Measurements from ENCODE around the gene PRSS8. TPM values are rescaled to one million over a fixed set of nuclear protein-coding genes. Genes with fewer than 3 reads are reported as not detected.

Gene PRSS8
- not detected in 2 replicates for total RNA-seq

DNA sequence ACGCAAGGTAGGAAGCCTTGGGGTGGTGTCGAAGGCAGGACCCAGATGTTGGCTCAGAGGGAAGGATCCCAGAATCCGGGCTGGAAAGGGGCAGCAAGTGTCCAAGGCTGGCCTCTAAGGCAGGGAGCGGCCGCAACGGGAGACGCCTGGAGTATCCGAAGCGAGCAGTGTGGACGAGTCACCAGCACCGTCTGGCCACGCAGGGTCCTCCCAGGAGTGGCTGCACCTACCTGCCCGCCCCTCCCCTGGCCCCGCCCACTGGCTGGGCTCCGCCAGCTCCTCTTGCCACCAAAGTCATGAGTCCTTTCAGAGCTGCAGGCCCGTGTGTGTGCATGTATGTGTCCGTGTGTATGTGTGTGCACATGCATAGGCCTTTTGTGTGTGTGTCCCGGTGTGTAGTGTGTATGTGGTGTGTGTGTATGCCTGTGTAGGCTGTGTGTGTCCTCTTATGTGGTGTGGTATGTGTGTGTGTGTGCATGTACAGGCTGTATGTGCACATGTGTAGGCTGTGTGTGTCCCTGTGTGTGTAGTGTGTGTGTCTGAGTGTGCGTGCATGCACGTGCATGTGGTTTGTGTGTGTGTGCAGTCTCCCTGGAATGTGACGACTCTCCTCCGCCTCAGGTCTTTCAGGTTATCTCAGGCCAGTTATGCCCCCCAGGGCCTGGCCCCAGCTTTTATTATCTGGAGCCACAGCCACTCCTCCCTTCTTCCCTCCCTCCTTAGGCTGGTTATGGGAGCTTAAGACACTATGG, at the start of gene PRSS8:
TSS of gene PRSS8 (minus strand) at position 193 of the 752 bp plus-strand sequence. CDS start 229 bp downstream, outside the sequence.

DNA sequence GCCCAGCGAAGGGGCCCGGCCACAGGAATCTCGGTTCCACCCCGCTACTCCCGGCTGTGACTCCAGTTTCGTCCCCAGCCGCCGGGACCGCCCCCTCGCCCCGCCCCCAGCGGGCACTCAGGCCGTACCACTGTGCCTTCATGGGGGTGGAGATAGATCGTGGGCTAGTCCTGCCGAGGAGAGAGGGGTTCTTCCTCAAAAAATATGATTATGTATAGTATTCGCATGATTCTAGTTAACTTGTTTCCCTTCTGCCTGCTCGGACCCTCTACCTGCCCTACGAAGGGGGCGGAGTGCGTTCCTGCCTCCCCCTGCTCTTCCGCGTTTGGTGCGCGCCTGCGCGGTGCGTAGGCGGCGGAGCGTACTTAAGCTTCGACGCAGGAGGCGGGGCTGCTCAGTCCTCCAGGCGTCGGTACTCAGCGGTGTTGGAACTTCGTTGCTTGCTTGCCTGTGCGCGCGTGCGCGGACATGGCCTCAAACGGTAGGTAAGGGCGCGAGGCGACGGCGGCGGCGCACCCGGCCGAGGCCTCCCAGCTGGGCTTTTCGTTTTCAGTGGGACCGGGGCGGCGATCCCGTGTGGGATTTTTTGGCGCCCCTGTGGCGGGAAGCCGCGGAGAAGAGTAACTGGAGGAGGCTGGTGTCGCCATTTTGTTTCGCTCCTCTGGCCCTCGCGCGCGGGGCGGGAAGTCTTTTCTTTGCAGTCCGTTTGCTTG, 44.4 kb upstream of the PRSS8 start, which contains the start of gene FUS:
TSS of gene FUS (plus strand) at position 393 of the 713 bp plus-strand sequence. CDS start at position 469, 76 bp downstream.

DNA sequence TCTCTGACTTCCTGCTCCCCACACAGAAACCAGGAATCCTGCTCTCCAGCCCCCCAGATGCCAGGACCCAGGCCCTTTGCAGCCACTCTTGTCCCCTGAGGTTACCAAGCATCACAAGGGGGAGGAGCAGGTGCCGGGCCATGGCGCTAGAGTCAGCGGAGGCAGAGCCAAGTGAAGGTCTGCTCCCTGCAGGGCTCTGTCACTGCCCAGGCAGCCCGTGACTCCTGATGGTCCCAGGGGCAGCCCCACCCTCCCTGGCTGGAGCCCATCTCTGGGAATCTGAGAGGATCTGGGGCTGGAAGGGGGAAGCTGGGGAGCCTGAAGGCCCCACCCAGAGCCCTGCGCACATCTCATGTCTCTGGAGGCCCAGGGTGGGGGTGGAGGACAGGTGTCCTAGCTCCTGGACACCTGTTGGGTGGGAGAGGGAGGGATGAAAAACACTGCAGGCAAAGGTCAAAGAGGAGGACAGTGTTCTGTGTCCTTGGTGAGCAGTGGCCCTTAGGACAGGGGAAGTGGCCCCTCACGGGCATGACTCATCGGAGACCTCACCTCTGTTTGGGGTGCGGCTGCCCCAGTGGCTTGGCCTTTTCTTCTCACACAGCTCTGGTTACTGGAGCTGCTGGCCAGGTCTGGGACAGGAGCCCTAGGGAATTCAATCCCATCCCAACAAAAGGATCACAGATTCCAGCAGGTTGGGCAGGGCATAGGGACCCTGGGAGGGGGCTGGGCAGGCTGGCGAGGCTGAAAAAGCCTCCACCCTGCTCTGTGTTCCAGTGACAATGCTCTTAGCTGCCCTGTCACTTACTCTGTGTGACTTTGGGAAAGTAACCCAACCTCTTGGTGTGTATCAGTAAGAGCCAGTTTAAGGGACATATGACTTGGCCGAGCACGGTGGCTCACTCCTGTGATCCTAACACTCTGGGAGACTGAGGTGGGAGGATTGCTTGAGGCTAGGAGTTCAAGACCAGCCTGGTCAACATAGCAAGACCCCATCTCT, 14.7 kb upstream of the PRSS8 start, which contains the start of gene PRSS36:
TSS of gene PRSS36 (minus strand) at position 173 of the 997 bp plus-strand sequence. CDS start at position 142, 31 bp downstream.

DNA sequence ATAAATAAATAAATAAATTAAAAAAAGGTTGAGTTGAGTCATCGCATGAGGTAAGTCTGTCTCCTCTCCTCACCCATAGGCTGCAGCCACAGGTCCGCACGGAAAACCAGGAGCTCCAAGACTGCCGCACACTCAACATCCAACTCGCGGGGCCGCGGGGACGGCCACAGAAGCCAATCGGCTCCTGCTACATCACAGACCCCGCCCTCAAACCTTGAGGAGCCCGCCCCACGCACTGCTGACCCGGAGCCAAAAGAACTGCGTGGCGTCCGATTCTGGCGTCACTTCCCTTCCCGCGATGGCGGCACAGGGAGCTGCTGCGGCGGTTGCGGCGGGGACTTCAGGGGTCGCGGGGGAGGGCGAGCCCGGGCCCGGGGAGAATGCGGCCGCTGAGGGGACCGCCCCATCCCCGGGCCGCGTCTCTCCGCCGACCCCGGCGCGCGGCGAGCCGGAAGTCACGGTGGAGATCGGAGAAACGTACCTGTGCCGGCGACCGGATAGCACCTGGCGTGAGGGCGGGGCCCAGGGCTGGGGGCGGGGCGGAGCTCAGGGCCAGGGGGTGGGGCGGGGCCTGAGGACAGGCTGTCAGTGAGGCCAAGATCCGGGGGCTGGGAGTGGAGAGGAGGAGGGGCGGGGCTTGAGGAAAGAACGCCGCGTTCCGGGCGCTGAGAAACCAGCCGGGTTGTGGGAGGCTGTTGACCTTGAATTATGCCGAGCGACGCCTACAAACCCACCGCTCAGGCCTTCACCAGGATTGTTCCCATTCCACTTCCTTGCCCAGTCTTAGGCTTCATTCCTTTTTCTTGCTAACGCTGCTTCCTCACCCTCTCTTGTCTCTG, 17.9 kb downstream of the PRSS8 start, which contains the start of gene KAT8:
TSS of gene KAT8 (plus strand) at position 281 of the 839 bp plus-strand sequence. CDS start at position 299, 18 bp downstream.

DNA sequence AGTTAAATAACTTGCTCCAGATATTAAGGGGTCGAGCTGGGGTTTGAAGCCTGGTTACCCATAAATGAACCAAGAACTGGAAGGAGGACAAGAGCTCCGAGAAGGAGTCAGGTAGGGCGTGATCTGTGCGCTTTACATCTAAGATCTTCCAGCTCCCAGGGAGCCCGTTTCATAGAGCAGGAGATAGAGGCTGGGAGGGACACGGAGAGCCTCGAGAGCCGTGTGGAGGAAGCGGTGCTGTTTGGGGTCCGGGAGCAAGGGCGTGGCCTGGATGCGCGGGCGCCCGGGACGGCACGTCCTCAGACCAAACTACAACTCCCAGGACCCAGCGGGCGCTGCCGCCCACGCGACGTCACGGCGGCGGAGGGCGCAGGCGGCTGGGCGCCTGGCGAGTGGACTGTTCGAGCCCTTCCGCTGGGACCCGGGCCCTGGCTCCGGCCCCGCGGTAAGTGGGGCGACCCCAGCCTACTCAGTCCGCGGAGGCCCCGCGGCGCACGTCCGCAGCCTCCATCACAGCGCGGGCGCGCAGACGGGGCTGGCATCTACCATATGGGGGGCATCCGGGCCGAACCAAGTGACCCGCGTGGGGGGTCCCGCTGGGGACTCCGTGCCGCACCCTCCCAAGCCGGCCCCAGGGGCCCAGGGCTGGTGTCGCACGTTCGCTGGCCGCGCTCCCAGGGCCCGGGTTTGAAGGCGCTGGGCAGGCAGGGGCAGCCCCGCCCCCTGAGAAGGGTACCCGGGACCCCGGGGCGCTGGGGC, 27.3 kb downstream of the PRSS8 start, which contains the start of gene BCKDK:
TSS of gene BCKDK (plus strand) at position 352 of the 759 bp plus-strand sequence. CDS start 838 bp downstream, outside the sequence.

DNA sequence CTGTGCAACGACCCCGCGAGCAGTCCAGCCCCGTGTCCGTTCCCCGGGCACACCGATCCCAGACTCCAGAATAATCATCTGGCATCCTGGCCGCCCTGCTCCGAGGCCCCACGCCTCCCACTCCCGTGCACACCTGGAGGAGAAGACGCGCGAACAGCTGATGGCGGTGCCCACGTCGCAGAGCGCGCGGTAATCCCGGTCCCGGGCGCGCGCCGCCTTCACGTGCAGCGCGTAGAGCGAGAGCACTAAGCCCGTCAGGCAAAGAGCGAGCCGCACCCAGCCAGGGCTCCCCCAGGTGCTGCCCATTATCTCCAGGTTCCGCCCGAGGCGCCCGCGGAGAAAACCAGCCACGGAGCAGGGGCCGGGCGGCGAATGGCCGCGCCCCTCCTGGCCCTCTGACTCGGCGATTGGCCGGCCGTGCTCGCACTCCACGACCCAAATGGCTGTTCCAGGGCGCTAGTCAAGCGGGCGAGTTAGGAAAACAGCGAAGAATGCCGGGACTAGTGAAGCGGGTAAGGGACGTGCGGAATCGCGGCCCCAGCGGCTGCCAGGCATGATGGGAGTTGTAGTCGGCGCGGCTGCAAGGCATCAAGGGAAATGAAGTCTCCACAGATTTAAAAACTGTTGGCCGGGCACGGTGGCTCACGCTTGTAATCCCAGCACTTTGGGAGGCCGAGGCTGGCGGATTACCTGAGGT, 41.0 kb downstream of the PRSS8 start, which contains the start of gene VKORC1:
TSS of gene VKORC1 (minus strand) at position 374 of the 697 bp plus-strand sequence. CDS start at position 306, 68 bp downstream.

DNA sequence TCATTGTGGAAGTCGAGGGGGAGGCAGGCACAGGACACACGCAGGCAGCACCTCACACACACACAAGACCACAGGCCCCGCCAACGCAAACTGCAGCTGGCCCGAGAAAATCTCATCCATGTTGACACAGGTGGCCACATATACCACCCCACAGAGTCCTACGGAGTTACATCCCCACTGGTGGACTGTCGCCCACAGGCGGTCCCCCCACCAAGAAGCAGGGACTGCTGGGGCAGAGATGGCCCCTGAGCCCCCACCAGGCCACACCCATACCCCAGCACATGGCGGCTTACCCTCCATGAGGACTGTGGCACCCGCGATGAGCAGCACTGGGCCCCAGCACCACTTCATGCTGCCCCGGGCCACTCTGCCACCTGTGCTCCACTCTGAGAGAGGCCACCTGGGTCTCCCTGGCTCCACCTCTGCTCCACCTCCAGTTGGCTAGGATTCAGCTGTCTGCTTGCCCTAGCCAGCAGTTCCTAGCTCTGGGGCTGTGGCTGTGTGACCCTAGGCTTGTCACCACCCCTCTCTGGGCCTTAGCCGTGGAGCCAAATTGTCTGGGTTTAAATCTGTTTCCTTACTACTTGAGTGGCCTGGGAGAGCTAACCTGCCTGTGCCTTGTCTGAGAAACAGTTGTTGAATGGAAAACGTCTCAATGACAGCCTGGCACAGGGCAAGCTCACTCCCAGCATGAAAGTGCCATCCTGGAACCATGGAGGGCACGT, 46.9 kb downstream of the PRSS8 start, which contains the start of gene PRSS53:
TSS of gene PRSS53 (minus strand) at position 485 of the 725 bp plus-strand sequence. CDS start at position 351, 134 bp downstream.

Small RNA genes lying within 50 kb of the gene (small RNA-seq; reads per million reads assigned to genes)
- gene AC009088.4: not detected
- not detected for gene NDUFA3P6

Other genes with a start within 250 kb of the PRSS8 start
- 25.7 and 31.0 TPM in 2 replicates for gene BCL7C, start 241.7 kb downstream of the PRSS8 start, total RNA-seq
- gene CTF1, start 239.1 kb downstream of the PRSS8 start, total RNA-seq: 0.19 and 0.65 TPM in 2 replicates
- gene FBXL19, start 212.2 kb downstream of the PRSS8 start, total RNA-seq: 33.7 and 42.1 TPM in 2 replicates
- gene ORAI3, start 186.7 kb downstream of the PRSS8 start, total RNA-seq: 24.2 and 26.8 TPM in 2 replicates
- gene SETD1A, start 178.0 kb downstream of the PRSS8 start, total RNA-seq: 5.1 and 16.0 TPM in 2 replicates
- 15.6 and 22.2 TPM in 2 replicates for gene HSD3B7, start 150.5 kb downstream of the PRSS8 start, total RNA-seq
- 0.33 and 0.48 TPM in 2 replicates for gene STX1B, start 125.1 kb downstream of the PRSS8 start, total RNA-seq
- 22.5 and 25.1 TPM in 2 replicates for gene STX4, start 102.2 kb downstream of the PRSS8 start, total RNA-seq
- 12.4 and 16.0 TPM in 2 replicates for gene ZNF668, start 61.5 kb downstream of the PRSS8 start, total RNA-seq
- 20.8 and 23.5 TPM in 2 replicates for gene ZNF646, start 61.3 kb downstream of the PRSS8 start, total RNA-seq
- gene PRSS53, start 46.8 kb downstream of the PRSS8 start, total RNA-seq: 1.3 and 2.3 TPM in 2 replicates
- 60.6 and 96.4 TPM in 2 replicates for gene VKORC1, start 40.9 kb downstream of the PRSS8 start, total RNA-seq
- 45.9 and 56.5 TPM in 2 replicates for gene BCKDK, start 27.3 kb downstream of the PRSS8 start, total RNA-seq
- 36.1 and 40.2 TPM in 2 replicates for gene KAT8, start 18.1 kb downstream of the PRSS8 start, total RNA-seq
- gene PRSS36, start 14.3 kb upstream of the PRSS8 start, total RNA-seq: 0.10 and 0.65 TPM in 2 replicates
- gene FUS, start 44.4 kb upstream of the PRSS8 start, total RNA-seq: 45.4 and 58.8 TPM in 2 replicates
- gene PYCARD, start 67.0 kb upstream of the PRSS8 start, total RNA-seq: 33.2 and 53.9 TPM in 2 replicates
- gene TRIM72, start 78.4 kb upstream of the PRSS8 start, total RNA-seq: under 0.01 TPM in 1 of 2 replicates, not detected in the other
- not detected in 2 replicates for gene PYDC1, start 81.4 kb upstream of the PRSS8 start, total RNA-seq
- gene ITGAM, start 124.2 kb upstream of the PRSS8 start, total RNA-seq: not detected in 2 replicates
- gene ITGAX, start 219.4 kb upstream of the PRSS8 start, total RNA-seq: 0.65 and 1.1 TPM in 2 replicates